HEK293 (cell line): ENCODE results near the gene YWHAQ.

Source experiments
- CTCF ChIP-seq: fragments of 450-650 bp; formaldehyde crosslinking; IDR thresholded peaks from 2 replicates; pipeline ENCODE4 v1.5.1; 2016; ENCODE audit warnings: missing biosample characterization, missing genetic modification characterization
- GFI1B ChIP-seq: fragments of 450-650 bp; formaldehyde crosslinking; IDR thresholded peaks from 2 replicates; pipeline ENCODE4 v1.5.1; 2016; ENCODE audit warnings: missing biosample characterization, missing genetic modification characterization
- KLF1 ChIP-seq: fragments of 450-650 bp; formaldehyde crosslinking; IDR thresholded peaks from 2 replicates; pipeline ENCODE4 v1.5.1; 2016; ENCODE audit warnings: missing biosample characterization, missing genetic modification characterization
- PRDM4 ChIP-seq: fragments of 450-650 bp; formaldehyde crosslinking; IDR thresholded peaks from 2 replicates; pipeline ENCODE4 v1.5.1; 2017; ENCODE audit warnings: missing biosample characterization, missing genetic modification characterization
- ZBTB21 ChIP-seq: fragments of 450-650 bp; formaldehyde crosslinking; IDR thresholded peaks from 2 replicates; pipeline ENCODE4 v1.5.1; 2017; ENCODE audit warnings: missing biosample characterization, missing genetic modification characterization
- ZFP3 ChIP-seq: fragments of 450-650 bp; formaldehyde crosslinking; IDR thresholded peaks from 2 replicates; pipeline ENCODE4 v1.5.1; 2016; ENCODE audit warnings: low read depth, missing biosample characterization, missing genetic modification characterization
- ZNF23 ChIP-seq: fragments of 450-650 bp; formaldehyde crosslinking; IDR thresholded peaks from 2 replicates; pipeline ENCODE4 v1.5.1; 2016; ENCODE audit warnings: missing biosample characterization, missing genetic modification characterization, borderline replicate concordance
- ZNF248 ChIP-seq: fragments of 450-650 bp; formaldehyde crosslinking; IDR thresholded peaks from 2 replicates; pipeline ENCODE4 v1.5.1; 2017; ENCODE audit warnings: missing biosample characterization, missing genetic modification characterization
- ZNF350 ChIP-seq: fragments of 450-650 bp; formaldehyde crosslinking; IDR thresholded peaks from 2 replicates; pipeline ENCODE4 v1.5.0; 2017; ENCODE audit warnings: missing biosample characterization, mild to moderate bottlenecking, missing genetic modification characterization
- ZNF530 ChIP-seq: fragments of 450-650 bp; formaldehyde crosslinking; IDR thresholded peaks from 2 replicates; pipeline ENCODE4 v1.5.1; 2016; ENCODE audit warnings: low read depth, missing biosample characterization, missing genetic modification characterization
- ZNF580 ChIP-seq: fragments of 450-650 bp; formaldehyde crosslinking; IDR thresholded peaks from 2 replicates; pipeline ENCODE4 v1.5.1; 2016; ENCODE audit warnings: missing biosample characterization, missing genetic modification characterization

- TF ChIP-seq ZNF23 (tag by site-specific recombination), result no peak
- TF ChIP-seq ZNF248 (tag by site-specific recombination), result no peak
- TF ChIP-seq KLF1 (tag by site-specific recombination), result no peak
- TF ChIP-seq CTCF (tag by site-specific recombination), result no peak
- TF ChIP-seq GFI1B (tag by site-specific recombination), result no peak
- no peak for TF ChIP-seq ZBTB21 (tag by site-specific recombination)
- no peak for TF ChIP-seq ZNF530
- no peak for TF ChIP-seq ZFP3 (tag by site-specific recombination)
- TF ChIP-seq ZNF350 (tag by site-specific recombination), result no peak
- no peak for TF ChIP-seq PRDM4
- no peak for TF ChIP-seq ZNF580
These were observed 3.3 kb upstream of the YWHAQ start for GRCh38 chr2:9634133-9634532.
